ENCODE data around the gene PLLP. TPM values are rescaled to one million over a fixed set of nuclear protein-coding genes. Genes with fewer than 3 reads are reported as not detected.

The PLLP gene
- total and polyA plus RNA-seq, 2 experiments from 2014 or later: 1.3 to 6.1 TPM

GRCh38 chr16:57289391-57290257 is 5.2 kb upstream of the PLLP start (continued):
- no peak for TF ChIP-seq EZH2phosphoT487 (IDR thresholded peaks at IDR 0.05; ENCODE audit: unreplicated experiment)
- TF ChIP-seq POLR2AphosphoS5 (IDR thresholded peaks at IDR 0.05; ENCODE audit: low read depth): no peak
- no peak for TF ChIP-seq STAT1 (IDR thresholded peaks at IDR 0.05; ENCODE audit: unreplicated experiment)
- TF ChIP-seq REST (IDR thresholded peaks at IDR 0.05; ENCODE audit: unreplicated experiment): no peak
- TF ChIP-seq NANOG (IDR thresholded peaks at IDR 0.05; ENCODE audit: borderline replicate concordance): no peak
- no peak for TF ChIP-seq EZH2 (IDR thresholded peaks at IDR 0.05; ENCODE audit: low read depth, unreplicated experiment)

GRCh38 chr16:57285379-57285778 is 907 bp upstream of the PLLP start:
- Mint-ChIP-seq H3K4me3 (peak overlapping the region; percentile 85), H3K9me3 (peaks cover 3% of the 10 kb centered on the region; the same call in 1 of the 3 replicates), H3K4me1 (peaks cover 4% of the 10 kb centered on the region; the same call in 1 of the 3 replicates), H3K36me3 (ENCODE audit: low read depth) (no peaks in the 10 kb centered on the region), H3K27ac (no peak overlapping the region), H3K27me3 (ENCODE audit: insufficient read depth, low read depth, poor library complexity) (peaks cover 31% of the 10 kb centered on the region)
- peaks cover 38% of the 10 kb centered on the region for H3K27me3 ChIP-seq (ENCODE audit: insufficient read depth)
- no peaks in the 10 kb centered on the region for H3K4me1 ChIP-seq (ENCODE audit: insufficient read depth)
- no peaks in the 10 kb centered on the region for H3K79me2 ChIP-seq (replicated peaks; ENCODE audit: insufficient read depth)
- peak overlapping the region; percentile 99; the same call in 1 of the 2 replicates for H2AFZ ChIP-seq
- H4K20me1 ChIP-seq (replicated peaks; ENCODE audit: insufficient read depth): no peaks in the 10 kb centered on the region
- H3K27ac ChIP-seq (ENCODE audit: low read depth): no peak overlapping the region
- H3K4me3 ChIP-seq: peak overlapping the region; percentile 81
- DNase-seq (ENCODE audit: low spot score): no peak
- no peaks in the 10 kb centered on the region for H3K9me2 ChIP-seq (ENCODE audit: insufficient read depth)
- ATAC-seq: no peak
- H3K4me2 ChIP-seq: peak overlapping the region; percentile 84
- no peaks in the 10 kb centered on the region for H3K36me3 ChIP-seq (ENCODE audit: insufficient read depth)
- H3F3A ChIP-seq (replicated peaks; ENCODE audit: low read depth): no peaks in the 10 kb centered on the region
- TF ChIP-seq CREB1 (CRISPR knock-in tag; IDR thresholded peaks at IDR 0.05; ENCODE audit: low read depth) (no peak), JUNB (IDR thresholded peaks at IDR 0.05; ENCODE audit: unreplicated experiment) (no peak), ETS1 (IDR thresholded peaks at IDR 0.05) (no peak), EZH2 (IDR thresholded peaks at IDR 0.05; ENCODE audit: low read depth, unreplicated experiment) (no peak), CTCF (conservative IDR thresholded peaks at IDR 0.05; ENCODE audit: low read depth in 2 of 2) (no peak), ZNF462 (CRISPR knock-in tag; IDR thresholded peaks at IDR 0.05) (no peak), EZH2phosphoT487 (IDR thresholded peaks at IDR 0.05; ENCODE audit: unreplicated experiment) (no peak), NANOG (IDR thresholded peaks at IDR 0.05; ENCODE audit: borderline replicate concordance) (no peak), STAT1 (IDR thresholded peaks at IDR 0.05; ENCODE audit: unreplicated experiment) (no peak)

All from GM23338 (cell line).